HAP-1 (cell line): ENCODE data around the gene AS3MT.
"Not testable (repeated sequence)": the region's sequence is repeated elsewhere in the genome, so short reads cannot be mapped to it uniquely, and the experiment has no call there.

Experiments used
- DNase-seq, 2 experiments: peaks; one replicate each; pipeline ENCODE4 v3.0.0-alpha.2; 2016 to 2020; ENCODE audit warnings: low spot score in 2 of 2
- H3K27me3 ChIP-seq: fragments of 250-450 bp; sonication (Bioruptor Pico); 2 replicates; pipeline ENCODE4 v1.5.1; 2020; ENCODE audit warnings: low read depth, mild to moderate bottlenecking, moderate library complexity
- H3K36me3 ChIP-seq: fragments of 250-450 bp; sonication (Bioruptor Pico); replicated peaks from 2 replicates; pipeline ENCODE4 v1.5.1; 2020; ENCODE audit warnings: mild to moderate bottlenecking
- H3K4me1 ChIP-seq: fragments of 250-450 bp; sonication (Bioruptor Pico); 2 replicates; pipeline ENCODE4 v1.5.1; 2020; ENCODE audit warnings: mild to moderate bottlenecking
- H3K4me3 ChIP-seq: fragments of 250-450 bp; sonication (Bioruptor Pico); 2 replicates; pipeline ENCODE4 v1.5.1; 2020; ENCODE audit warnings: mild to moderate bottlenecking, moderate library complexity
- H3K9me3 ChIP-seq: fragments of 250-450 bp; sonication (Bioruptor Pico); 2 replicates; pipeline ENCODE4 v1.5.1; 2020; ENCODE audit warnings: mild to moderate bottlenecking, moderate library complexity
- in situ Hi-C: fragments of 300-500 bp; cut with MboI; formaldehyde crosslinking; loops from 3 replicates; pipeline ENCODE4 v1.14.3; 2020; ENCODE audit warnings: low sequenced_read_pairs, inconsistent platforms, mixed read lengths

Gene AS3MT, protein sequence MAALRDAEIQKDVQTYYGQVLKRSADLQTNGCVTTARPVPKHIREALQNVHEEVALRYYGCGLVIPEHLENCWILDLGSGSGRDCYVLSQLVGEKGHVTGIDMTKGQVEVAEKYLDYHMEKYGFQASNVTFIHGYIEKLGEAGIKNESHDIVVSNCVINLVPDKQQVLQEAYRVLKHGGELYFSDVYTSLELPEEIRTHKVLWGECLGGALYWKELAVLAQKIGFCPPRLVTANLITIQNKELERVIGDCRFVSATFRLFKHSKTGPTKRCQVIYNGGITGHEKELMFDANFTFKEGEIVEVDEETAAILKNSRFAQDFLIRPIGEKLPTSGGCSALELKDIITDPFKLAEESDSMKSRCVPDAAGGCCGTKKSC

DNA sequence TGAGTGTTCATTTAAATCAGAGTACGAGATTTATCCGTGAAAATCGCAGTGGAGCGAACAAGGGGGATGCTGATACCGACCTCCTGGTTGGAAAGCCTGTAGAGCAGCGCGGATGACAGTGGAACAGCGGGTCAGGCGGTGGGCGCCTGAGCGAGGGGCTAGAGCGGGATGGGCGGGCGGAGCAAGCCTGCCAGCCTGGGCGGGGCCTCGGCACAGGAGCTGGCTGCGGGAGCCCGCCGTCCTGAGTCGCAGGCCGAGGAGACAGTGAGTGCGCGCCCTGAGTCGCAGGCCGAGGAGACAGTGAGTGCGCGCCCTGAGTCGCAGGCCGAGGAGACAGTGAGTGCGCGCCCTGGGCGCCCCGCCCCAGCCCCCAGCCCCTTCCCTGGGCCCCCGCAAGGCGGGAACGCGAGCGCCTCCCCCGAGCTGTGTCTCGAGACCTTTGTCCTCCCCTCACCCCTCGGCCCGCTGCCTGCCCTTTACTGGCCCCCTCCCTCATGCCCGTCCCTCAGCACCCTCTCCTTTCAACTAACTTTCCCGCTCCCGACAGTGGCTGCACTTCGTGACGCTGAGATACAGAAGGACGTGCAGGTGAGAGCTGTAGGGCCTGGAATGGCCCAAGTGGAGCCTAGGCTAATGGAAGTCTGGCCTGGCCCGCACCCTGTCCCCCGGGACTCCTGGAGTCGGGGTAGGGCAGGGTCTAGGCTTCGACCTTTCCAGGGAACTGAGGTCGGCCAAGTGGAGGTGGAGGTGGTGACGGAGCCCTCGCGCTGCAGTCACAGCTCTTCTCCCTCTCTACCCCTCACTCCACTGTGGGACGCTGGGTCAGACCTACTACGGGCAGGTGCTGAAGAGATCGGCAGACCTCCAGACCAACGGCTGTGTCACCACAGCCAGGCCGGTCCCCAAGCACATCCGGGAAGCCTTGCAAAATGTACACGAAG lies at the start of gene AS3MT:
TSS of gene AS3MT (plus strand) at position 213 of the 941 bp plus-strand sequence. CDS start at position 336, 123 bp downstream.
- peak; percentile 60 to 84 for DNase-seq
- in situ Hi-C loops, result no loop called here
- peaks cover 4% of the 10 kb centered on the region for H3K4me1 ChIP-seq
- H3K36me3 ChIP-seq, result no peaks in the 10 kb centered on the region
- H3K4me3 ChIP-seq, result peak within 1 kb of the TSS; percentile 25
- no peaks in the 10 kb centered on the region for H3K9me3 ChIP-seq
- no peaks in the 10 kb centered on the region for H3K27me3 ChIP-seq

DNA sequence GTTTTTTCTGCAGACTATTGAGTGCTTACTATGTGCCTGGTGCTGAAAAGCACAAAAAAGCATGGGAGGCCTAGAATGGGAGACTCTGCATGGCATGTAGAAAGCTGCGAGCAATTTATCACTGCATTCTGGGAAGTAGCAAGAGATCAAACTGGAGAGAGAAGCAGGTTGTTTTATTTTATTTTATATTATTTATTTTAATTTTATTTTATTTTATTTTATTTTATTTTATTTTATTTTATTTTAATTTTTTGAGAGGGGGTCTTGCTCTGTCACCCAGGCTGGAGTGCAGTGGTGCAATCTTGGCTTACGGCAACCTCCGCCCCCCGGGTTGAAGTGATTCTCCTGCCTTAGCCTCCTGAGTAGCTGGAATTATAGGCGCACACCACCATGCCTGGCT lies 49.3 kb upstream of the AS3MT start:
- H3K4me1 ChIP-seq, H3K4me3 ChIP-seq, H3K27me3 ChIP-seq, in situ Hi-C loops, H3K36me3 ChIP-seq, H3K9me3 ChIP-seq, DNase-seq: not testable (repeated sequence)

DNA sequence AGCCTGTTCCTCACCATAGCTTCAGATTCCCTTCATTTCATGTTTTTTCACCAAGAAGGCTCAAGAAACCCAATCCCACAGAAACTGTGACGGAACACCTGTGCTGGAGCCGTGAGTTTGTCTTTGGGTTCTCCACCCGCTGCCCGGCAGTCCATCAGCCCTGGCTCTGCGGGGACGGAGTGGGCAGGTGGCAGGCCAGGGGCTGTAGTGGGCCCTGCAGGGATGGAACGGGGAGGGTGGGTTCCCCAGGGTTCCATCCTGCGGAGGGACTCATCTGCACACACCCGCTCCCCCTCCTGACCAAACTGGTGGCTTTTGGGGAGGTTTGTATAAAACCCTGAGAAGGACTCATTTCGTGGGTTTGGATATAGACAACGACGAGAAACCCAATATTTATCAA lies 47.0 kb upstream of the AS3MT start:
- no peaks in the 10 kb centered on the region for H3K27me3 ChIP-seq
- H3K9me3 ChIP-seq, result no peaks in the 10 kb centered on the region
- DNase-seq, result no peak
- no peaks in the 10 kb centered on the region for H3K4me1 ChIP-seq
- no peaks in the 10 kb centered on the region for H3K36me3 ChIP-seq
- in situ Hi-C loops, result no loop called here
- H3K4me3 ChIP-seq, result no peak overlapping the region

DNA sequence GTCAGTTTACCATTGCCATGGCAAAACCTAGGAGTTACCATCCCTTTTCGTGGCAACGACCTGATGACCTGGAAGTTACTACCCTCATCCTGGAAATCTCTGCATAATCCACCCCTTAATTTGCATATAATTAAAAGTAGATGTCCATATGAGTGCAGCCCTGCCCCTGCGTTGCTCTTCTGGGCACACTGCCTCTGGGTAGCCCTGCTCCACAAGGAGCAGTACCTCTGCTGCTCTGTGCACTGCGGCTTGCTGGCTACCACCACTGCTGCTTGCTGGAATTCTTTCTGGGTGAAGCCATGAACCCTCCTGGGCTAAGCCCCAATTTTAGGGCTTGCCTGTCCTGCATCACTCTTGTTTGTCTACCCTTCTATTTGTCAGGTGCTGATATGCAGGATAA lies 44.6 kb upstream of the AS3MT start:
- H3K4me1 ChIP-seq, result no peaks in the 10 kb centered on the region
- H3K9me3 ChIP-seq, result no peaks in the 10 kb centered on the region
- DNase-seq, result no peak
- H3K4me3 ChIP-seq, result no peak overlapping the region
- H3K36me3 ChIP-seq, result no peaks in the 10 kb centered on the region
- no peaks in the 10 kb centered on the region for H3K27me3 ChIP-seq
- in situ Hi-C loops, result no loop called here

DNA sequence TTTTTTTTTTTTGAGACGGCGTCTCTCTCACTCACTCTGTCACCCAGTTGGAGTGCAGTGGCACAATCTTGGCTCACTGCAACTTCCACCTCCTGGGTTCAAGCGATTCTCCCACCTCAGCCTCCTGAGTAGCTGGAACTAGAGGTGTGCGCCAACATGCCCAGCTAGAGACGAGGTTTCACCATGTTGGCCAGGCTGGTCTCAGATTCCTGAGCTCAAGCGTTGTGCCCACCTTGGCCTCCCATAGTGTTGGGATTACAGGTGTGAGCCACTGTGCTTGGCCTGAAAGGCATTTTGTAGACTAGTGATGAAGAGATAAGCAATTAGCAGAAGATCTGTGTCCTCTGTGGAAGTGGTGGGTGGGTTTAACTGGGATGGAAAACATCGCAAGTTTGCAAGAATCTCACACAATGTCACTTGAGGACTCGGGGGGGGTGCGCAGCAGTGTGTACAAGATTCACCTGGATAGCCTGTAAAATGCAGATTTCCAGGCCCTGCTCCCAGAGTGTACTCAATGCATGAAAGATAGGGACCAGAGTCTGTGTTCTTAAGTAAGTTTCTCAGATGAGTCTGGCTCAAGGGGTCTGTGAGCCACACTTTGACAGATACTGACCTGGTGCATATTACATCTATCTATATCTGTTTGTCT lies 43.0 kb upstream of the AS3MT start:
- in situ Hi-C loops, result no loop called here
- H3K36me3 ChIP-seq, result no peaks in the 10 kb centered on the region
- no peak for DNase-seq
- H3K27me3 ChIP-seq, result no peaks in the 10 kb centered on the region
- no peak overlapping the region for H3K4me3 ChIP-seq
- no peaks in the 10 kb centered on the region for H3K9me3 ChIP-seq
- no peaks in the 10 kb centered on the region for H3K4me1 ChIP-seq

DNA sequence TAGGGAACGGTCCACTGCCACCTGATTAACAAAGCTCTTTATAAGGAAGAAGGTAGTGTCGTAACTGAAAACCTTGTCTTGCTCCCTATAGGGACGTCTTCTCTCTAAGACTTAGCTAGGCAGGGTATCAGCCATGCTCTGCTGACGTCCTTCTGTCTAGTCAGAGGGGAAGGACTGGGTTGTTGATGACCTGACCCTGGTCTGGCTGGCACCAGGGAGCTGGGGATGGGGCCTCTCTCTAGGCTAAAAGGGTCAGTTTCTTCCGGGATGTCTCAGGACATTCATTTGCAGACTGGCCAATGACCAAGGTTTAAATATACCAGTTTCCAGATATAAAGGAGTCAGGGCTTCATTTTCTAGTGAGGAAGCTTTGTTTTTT lies 41.7 kb upstream of the AS3MT start:
- Histone ChIP-seq H3K36me3 (no peaks in the 10 kb centered on the region), H3K27me3 (no peaks in the 10 kb centered on the region), H3K4me1 (no peaks in the 10 kb centered on the region), H3K4me3 (no peak overlapping the region), H3K9me3 (no peaks in the 10 kb centered on the region)
- no peak for DNase-seq
- in situ Hi-C loops, result no loop called here

DNA sequence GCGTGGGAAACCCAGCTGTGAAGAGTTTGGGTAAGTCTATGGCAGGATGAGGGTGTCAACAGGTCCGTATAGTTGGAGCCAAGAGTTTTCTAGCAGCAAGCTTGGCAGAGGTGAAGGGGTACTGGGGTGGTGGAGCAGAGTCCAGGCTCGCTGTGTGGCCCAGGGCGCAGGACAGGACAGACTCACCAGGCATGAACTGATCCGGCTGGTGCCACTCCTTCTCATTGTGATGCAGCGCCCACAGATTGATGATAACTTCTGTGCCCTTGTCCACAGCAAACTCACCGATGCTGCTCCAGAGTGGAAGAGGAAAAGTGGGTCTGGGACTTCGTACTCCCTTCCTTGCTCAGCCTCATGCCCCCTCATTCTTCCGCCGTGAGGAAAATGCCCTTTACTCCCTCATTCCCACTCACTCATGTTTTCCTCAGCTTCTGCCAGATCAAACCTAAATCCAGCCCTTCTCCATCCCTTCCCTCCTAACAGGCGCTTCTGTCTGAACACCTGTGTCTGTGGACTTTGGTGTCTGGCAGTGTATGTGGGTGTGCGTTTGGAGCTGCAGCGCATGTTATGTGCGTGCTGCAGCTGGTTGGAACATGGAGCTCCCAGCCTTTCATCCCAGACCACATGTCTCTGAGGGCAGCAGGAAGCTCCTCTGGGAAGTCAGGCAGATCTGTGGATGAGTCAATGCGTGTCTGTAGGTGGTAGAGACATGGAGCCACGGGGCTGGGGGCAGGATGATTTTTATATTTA lies 37.8 kb upstream of the AS3MT start:
- H3K36me3 ChIP-seq, result no peaks in the 10 kb centered on the region
- no peaks in the 10 kb centered on the region for H3K9me3 ChIP-seq
- H3K27me3 ChIP-seq, result no peaks in the 10 kb centered on the region
- no peak for DNase-seq
- H3K4me3 ChIP-seq, result no peak overlapping the region
- in situ Hi-C loops, result loop anchor here (10.0 kb wide), 1 partner anchor 413 kb away; the partner anchor contains the start of gene RPEL1
- no peaks in the 10 kb centered on the region for H3K4me1 ChIP-seq

DNA sequence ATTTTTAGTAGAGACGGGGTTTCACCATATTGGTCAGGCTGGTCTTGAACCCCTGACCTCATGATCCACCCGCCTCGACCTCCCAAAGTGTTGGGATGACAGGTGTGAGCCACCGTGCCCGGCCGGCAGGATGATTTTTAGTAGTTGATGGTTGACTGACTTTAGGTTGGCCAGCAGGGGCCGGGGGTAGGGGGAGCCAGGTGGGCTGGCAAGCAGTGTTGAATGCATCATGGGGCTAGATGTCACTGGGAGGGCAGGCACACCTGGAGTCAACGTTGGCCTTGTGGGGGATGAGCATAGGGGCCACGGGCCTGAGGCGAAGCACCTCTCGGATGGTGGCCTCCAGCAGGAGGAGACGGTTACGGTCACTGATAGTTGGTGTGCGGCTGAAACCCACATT lies 37.0 kb upstream of the AS3MT start:
- no peaks in the 10 kb centered on the region for H3K4me1 ChIP-seq
- no peak overlapping the region for H3K4me3 ChIP-seq
- no peaks in the 10 kb centered on the region for H3K36me3 ChIP-seq
- H3K9me3 ChIP-seq, result no peaks in the 10 kb centered on the region
- DNase-seq, result no peak
- in situ Hi-C loops, result loop anchor here (10.0 kb wide), 1 partner anchor 413 kb away; the partner anchor contains the start of gene RPEL1
- no peaks in the 10 kb centered on the region for H3K27me3 ChIP-seq

DNA sequence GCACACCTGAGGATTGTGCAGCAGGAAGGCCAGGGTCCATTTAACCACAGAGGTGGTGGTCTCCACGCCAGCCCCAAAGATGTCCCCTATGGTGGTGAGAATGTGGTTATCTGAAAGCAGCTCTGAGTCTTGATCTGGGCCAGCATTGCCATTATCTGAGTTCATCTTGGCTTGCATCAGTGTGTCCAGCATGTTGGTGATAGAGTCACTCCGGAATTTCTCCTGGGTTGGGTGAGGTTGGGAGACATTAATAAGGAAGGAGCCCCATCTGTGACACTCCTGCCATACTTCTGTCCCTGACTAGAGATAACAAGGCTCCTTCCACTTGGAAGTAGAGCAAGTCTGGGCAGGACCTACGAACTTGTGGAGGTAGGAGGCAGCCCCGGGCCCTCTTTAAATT lies 36.3 kb upstream of the AS3MT start:
- Histone ChIP-seq H3K27me3 (no peaks in the 10 kb centered on the region), H3K36me3 (no peaks in the 10 kb centered on the region), H3K4me1 (no peaks in the 10 kb centered on the region), H3K9me3 (peaks cover under 1% of the 10 kb centered on the region; the same call in 1 of the 2 replicates), H3K4me3 (no peak overlapping the region)
- in situ Hi-C loops, result loop anchor here (10.0 kb wide), 1 partner anchor 412 kb away; the partner anchor contains the start of gene RPEL1
- no peak for DNase-seq

DNA sequence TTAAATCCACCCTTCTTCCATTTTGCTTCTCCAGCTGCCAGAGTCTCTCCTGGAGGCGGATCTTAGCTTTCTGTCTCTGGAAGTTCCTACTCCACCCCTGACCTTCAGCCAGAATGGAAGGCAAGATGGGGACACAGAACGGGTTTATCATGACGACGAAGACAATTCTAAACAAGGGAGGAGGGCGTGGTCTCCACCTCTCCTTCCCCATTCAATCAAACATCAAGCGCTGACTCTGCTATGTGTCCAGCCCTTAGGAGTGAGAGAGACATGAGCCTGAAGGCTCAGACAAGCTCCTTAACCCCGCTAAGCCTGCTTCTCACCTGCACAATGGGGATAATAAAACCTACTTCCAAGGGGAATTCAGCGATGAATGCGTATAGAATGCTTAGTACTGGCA lies 35.1 kb upstream of the AS3MT start:
- in situ Hi-C loops, result loop anchor here (10.0 kb wide), 1 partner anchor 411 kb away; the partner anchor contains the start of gene RPEL1
- no peaks in the 10 kb centered on the region for H3K27me3 ChIP-seq
- H3K9me3 ChIP-seq, result peaks cover 5% of the 10 kb centered on the region
- DNase-seq, result peak in 1 of 2 experiments; percentile 33
- no peaks in the 10 kb centered on the region for H3K4me1 ChIP-seq
- no peaks in the 10 kb centered on the region for H3K36me3 ChIP-seq
- H3K4me3 ChIP-seq, result no peak overlapping the region

DNA sequence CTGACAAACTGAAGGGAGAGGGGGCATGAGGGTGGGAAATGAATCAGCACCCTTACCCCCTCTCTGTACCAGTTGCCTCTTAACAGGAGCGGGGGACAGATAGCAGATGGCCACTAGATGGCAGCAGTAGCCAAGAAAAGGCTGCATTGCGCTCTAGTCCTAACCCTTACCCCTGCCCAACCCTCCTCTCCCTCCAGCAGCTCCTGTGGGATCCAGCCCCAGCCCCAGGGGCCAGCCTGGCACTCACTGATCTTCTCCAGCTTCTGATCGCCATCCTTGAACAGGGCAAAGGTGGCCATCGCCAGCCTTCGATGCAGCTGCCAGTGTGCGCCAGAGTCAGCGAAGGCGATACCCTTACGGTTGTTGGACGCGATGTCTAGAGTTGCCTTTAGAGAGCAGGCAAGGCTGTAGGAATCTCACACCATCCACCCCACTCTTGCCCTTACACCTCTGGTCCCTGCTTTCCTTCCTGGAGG lies 34.2 kb upstream of the AS3MT start:
- DNase-seq, result peak; percentile 79 to 90
- no peak overlapping the region for H3K4me3 ChIP-seq
- H3K4me1 ChIP-seq, result no peaks in the 10 kb centered on the region
- peaks cover 5% of the 10 kb centered on the region for H3K9me3 ChIP-seq
- no peaks in the 10 kb centered on the region for H3K36me3 ChIP-seq
- in situ Hi-C loops, result loop anchor here (5.0 to 10.0 kb wide), 3 partner anchors 67 to 410 kb away; partner anchors contain the start of gene RPEL1
- H3K27me3 ChIP-seq, result no peaks in the 10 kb centered on the region

DNA sequence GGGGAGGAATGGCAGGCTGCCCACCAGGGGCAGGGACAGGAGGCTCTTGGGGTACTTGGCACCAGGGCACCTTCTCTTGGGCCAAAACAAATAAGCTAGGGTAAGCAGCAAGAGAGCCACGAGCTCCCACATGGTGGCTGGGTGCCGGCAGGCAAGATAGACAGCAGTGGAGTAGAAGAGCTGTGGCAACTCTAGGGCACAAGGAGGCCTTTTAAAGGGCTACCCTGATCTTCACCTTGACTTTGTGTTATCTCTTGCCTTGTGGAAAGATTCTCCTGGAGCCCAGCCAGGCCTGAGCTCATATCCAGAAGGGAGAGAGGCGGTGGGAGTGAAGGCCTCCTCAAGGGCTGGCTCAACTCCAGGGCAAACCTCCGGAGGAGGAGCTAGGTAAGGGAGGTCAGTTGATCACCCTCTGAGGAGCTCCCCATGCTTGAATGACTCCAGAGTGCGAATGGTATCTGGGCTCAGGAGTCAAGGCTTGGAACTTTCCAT lies 32.0 kb upstream of the AS3MT start, which contains the start of gene CYP17A1:
TSS of gene CYP17A1 (minus strand) at position 184 of the 492 bp plus-strand sequence. CDS start at position 132, 52 bp downstream.
- Histone ChIP-seq H3K36me3 (no peaks in the 10 kb centered on the region), H3K4me3 (no peak within 1 kb of the TSS), H3K27me3 (no peaks in the 10 kb centered on the region), H3K4me1 (no peaks in the 10 kb centered on the region), H3K9me3 (peaks cover 5% of the 10 kb centered on the region)
- DNase-seq, result no peak
- in situ Hi-C loops, result loop anchor here (5.0 to 10.0 kb wide), 3 partner anchors 65 to 408 kb away; partner anchors contain the start of gene RPEL1
